RWPE2 (cell line): ENCODE results near the gene SCO1.

ENCODE experiments used
- ATAC-seq: fragments of 200-7000 bp; cut with Tn5 transposase; 3 replicates; pipeline ENCODE4 v1.9.1; 2021; ENCODE audit warnings: low read depth
- DNase-seq: peaks from one replicate; pipeline ENCODE4 v3.0.0-alpha.2; 2020; ENCODE audit warnings: low spot score
- H3K27ac ChIP-seq: fragments of 450-650 bp; 2 replicates; pipeline ENCODE4 v1.5.1; 2017; ENCODE audit warnings: mild to moderate bottlenecking; ENCODE audit not compliant: poor library complexity, severe bottlenecking
- H3K27me3 ChIP-seq: fragments of 250-450 bp; sonication (Bioruptor Pico); 2 replicates; pipeline ENCODE4 v1.5.1; 2021; ENCODE audit warnings: mild to moderate bottlenecking, moderate library complexity; ENCODE audit not compliant: insufficient read depth, poor library complexity, severe bottlenecking
- H3K36me3 ChIP-seq: fragments of 250-450 bp; sonication (Bioruptor Pico); 2 replicates; pipeline ENCODE4 v1.5.1; 2020; ENCODE audit warnings: low read depth, mild to moderate bottlenecking, moderate library complexity
- H3K4me1 ChIP-seq: fragments of 250-450 bp; sonication (Bioruptor Pico); 2 replicates; pipeline ENCODE4 v1.5.1; 2021; ENCODE audit warnings: mild to moderate bottlenecking, moderate library complexity; ENCODE audit not compliant: insufficient read depth, poor library complexity, severe bottlenecking
- H3K4me3 ChIP-seq: fragments of 250-450 bp; sonication (Bioruptor Pico); 2 replicates; pipeline ENCODE4 v1.5.1; 2021; ENCODE audit warnings: mild to moderate bottlenecking, moderate library complexity; ENCODE audit not compliant: severe bottlenecking
- H3K9me3 ChIP-seq: fragments of 250-450 bp; sonication (Bioruptor Pico); 2 replicates; pipeline ENCODE4 v1.5.1; 2021; ENCODE audit warnings: mild to moderate bottlenecking, moderate library complexity; ENCODE audit not compliant: severe bottlenecking
- TF ChIP-seq, protein P1 (sequence below): fragments of 450-650 bp; IDR thresholded peaks from one replicate; pipeline ENCODE4 v1.5.1; 2017; ENCODE audit warnings: mild to moderate bottlenecking, moderate library complexity; ENCODE audit not compliant: poor library complexity, severe bottlenecking

SCO1 gene

DNA sequence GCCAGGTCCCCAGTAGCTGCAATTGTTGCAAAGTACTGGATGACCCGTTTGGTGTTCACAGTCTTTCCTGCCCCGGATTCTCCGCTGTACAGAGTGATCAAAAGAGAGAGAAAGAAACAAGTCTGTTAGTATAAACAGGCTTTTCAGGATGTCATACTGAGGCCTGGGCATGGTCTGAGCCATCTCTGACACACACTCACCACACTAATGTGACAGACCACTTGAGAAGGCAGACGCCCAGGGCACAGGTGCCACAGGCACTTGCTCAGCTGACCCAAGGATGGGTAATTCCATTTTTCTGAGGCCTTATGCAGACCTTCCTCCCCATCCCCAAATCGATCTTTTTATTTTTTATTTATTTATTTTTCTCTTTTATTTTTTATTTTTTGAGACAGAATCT lies 47.7 kb downstream of the SCO1 start:
- Histone ChIP-seq H3K27me3 (no peaks in the 10 kb centered on the region), H3K4me3 (no peak overlapping the region), H3K4me1 (no peaks in the 10 kb centered on the region), H3K9me3 (no peaks in the 10 kb centered on the region), H3K27ac (no peak overlapping the region), H3K36me3 (no peaks in the 10 kb centered on the region)
- ATAC-seq (no peak), DNase-seq (no peak)
- TF ChIP-seq, protein P1, sequence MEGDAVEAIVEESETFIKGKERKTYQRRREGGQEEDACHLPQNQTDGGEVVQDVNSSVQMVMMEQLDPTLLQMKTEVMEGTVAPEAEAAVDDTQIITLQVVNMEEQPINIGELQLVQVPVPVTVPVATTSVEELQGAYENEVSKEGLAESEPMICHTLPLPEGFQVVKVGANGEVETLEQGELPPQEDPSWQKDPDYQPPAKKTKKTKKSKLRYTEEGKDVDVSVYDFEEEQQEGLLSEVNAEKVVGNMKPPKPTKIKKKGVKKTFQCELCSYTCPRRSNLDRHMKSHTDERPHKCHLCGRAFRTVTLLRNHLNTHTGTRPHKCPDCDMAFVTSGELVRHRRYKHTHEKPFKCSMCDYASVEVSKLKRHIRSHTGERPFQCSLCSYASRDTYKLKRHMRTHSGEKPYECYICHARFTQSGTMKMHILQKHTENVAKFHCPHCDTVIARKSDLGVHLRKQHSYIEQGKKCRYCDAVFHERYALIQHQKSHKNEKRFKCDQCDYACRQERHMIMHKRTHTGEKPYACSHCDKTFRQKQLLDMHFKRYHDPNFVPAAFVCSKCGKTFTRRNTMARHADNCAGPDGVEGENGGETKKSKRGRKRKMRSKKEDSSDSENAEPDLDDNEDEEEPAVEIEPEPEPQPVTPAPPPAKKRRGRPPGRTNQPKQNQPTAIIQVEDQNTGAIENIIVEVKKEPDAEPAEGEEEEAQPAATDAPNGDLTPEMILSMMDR = no peak

DNA sequence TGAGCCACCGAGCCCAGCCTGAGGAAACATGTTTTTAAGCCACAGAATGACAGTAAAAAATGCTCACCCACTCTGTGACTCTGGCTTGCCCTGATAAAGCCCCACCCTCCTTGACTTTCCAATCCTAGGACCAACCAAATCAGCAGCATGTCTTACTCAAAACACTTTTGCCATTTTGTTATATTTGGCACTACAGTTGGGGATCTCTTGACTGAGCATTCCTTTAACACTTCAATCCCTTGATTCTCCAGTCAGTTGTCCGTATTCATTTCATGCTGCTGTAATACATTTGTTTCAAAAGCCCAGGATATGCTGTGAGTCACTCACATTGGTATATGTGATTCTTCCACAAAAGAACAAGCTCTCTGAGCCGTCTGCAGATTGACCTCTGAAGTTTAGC lies 48.4 kb downstream of the SCO1 start:
- H3K9me3 ChIP-seq = no peaks in the 10 kb centered on the region
- ATAC-seq (no peak), DNase-seq (no peak)
- no peaks in the 10 kb centered on the region for H3K36me3 ChIP-seq
- TF ChIP-seq, protein P1 = no peak
- no peaks in the 10 kb centered on the region for H3K4me1 ChIP-seq
- no peaks in the 10 kb centered on the region for H3K27me3 ChIP-seq
- no peak overlapping the region for H3K4me3 ChIP-seq
- H3K27ac ChIP-seq = no peak overlapping the region

DNA sequence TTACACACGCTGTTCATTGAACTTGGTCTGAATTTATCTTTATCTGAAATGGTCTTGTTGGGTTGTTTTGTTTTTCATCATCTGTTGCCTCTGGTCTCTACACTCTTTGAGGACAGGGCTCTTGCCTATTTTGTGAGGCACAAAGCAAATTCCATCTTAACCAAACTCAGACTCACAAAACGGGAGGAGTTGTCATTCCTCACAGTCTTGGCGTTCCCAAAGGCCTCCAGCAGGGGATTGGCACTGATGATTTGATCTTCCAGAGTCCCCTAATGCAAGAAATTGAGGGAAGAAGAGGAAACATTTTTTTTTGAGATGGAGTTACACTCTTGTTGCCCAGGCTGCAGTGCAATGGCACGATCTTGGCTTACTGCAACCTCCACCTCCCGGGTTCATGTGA lies 49.0 kb downstream of the SCO1 start:
- H3K27ac ChIP-seq = no peak overlapping the region
- no peak overlapping the region for H3K4me3 ChIP-seq
- ATAC-seq (no peak), DNase-seq (no peak)
- H3K9me3 ChIP-seq = no peaks in the 10 kb centered on the region
- H3K27me3 ChIP-seq = no peaks in the 10 kb centered on the region
- H3K4me1 ChIP-seq = no peaks in the 10 kb centered on the region
- H3K36me3 ChIP-seq = no peaks in the 10 kb centered on the region
- TF ChIP-seq, protein P1 = no peak

DNA sequence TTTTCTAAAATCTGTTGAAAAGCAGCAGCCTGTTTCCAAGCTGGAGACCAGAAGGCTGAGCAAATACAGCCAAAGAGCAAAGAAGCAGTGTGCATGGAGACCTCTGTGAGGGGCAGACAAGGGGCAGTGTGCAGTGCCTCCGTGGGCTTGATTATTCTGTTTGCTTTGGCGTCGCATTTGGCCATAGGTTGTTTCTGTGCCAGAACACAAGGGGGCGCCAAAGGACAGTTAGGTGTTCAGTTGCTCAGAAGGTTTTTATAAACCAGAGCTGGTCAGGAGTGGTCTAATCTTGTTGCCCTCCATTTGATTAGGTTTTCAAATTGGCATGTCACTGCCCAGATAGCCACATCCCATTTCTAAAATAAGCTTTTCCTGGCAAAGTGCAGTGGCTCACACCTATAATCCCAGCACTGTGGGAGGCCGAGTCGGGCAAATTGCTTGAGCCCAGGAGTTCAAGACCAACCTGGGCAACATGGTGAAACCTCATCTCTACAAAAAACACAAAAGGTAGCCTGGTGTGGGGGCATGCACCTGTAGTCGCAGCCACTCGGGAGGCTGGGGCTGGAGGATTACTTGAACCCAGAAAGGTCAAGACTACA lies 50.8 kb downstream of the SCO1 start:
- Histone ChIP-seq H3K4me1 (no peaks in the 10 kb centered on the region), H3K27me3 (no peaks in the 10 kb centered on the region), H3K27ac (no peak overlapping the region), H3K9me3 (no peaks in the 10 kb centered on the region), H3K36me3 (no peaks in the 10 kb centered on the region), H3K4me3 (no peak overlapping the region)
- ATAC-seq (peak; percentile 66; the same call in 2 of the 3 replicates), DNase-seq (no peak)
- TF ChIP-seq, protein P1 = peak; percentile 83

DNA sequence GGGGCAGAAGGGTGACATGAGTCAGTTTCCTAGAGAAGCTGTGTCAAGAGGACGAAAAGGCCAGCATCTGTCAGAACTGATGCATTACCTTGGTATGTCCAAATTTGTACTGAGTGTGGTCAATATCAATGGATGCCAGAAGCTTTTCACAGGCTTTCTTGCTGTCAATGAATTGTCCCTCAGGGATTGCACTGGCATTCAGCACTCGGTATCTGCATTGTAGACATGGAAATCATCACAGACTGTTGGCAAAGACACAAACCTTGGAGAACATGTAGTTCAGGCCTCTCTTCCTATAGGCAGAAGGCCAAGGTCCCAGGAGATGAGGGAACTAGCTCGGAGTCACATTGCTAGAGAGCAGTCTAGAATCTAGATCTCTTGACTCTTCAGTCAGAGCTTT lies 56.9 kb downstream of the SCO1 start:
- ATAC-seq (no peak), DNase-seq (no peak)
- Histone ChIP-seq H3K4me1 (no peaks in the 10 kb centered on the region), H3K27ac (no peak overlapping the region), H3K4me3 (no peak overlapping the region), H3K36me3 (no peaks in the 10 kb centered on the region), H3K9me3 (no peaks in the 10 kb centered on the region), H3K27me3 (no peaks in the 10 kb centered on the region)
- TF ChIP-seq, protein P1 = no peak
